Nephron progenitor cell (in vitro differentiated cells): ENCODE data around the gene IRX4.

ENCODE experiments used
- DNase-seq: peaks from one replicate; pipeline ENCODE4 v3.0.0; 2021
- H3K27ac Mint-ChIP-seq: 2 replicates; pipeline ENCODE4 v1.8.0; 2021; ENCODE audit warnings: mild to moderate bottlenecking, moderate library complexity, mixed read lengths
- H3K27me3 Mint-ChIP-seq: 2 replicates; pipeline ENCODE4 v1.8.0; 2021; ENCODE audit warnings: mild to moderate bottlenecking, low read depth, mixed read lengths; ENCODE audit not compliant: poor library complexity
- H3K36me3 Mint-ChIP-seq: 2 replicates; pipeline ENCODE4 v1.8.0; 2021; ENCODE audit warnings: low read depth, mixed read lengths
- H3K4me1 Mint-ChIP-seq: 2 replicates; pipeline ENCODE4 v1.8.0; 2021; ENCODE audit warnings: mixed read lengths
- H3K4me3 Mint-ChIP-seq: 2 replicates; pipeline ENCODE4 v1.8.0; 2021; ENCODE audit warnings: mild to moderate bottlenecking, moderate library complexity, mixed read lengths
- H3K9me3 Mint-ChIP-seq: 2 replicates; pipeline ENCODE4 v1.8.0; 2021; ENCODE audit warnings: mild to moderate bottlenecking, moderate library complexity, mixed read lengths
- CTCF ChIP-seq: fragments of 200-600 bp; sonication (generic); IDR thresholded peaks from 2 replicates; pipeline ENCODE4 v1.5.0; 2021; ENCODE audit warnings: antibody characterized with exemption

IRX4 gene

GRCh38 chr5:1857256-1857600 lies 25.5 kb downstream of the IRX4 start:
- TF ChIP-seq CTCF, result no peak
- Mint-ChIP-seq H3K27ac (no peak overlapping the region), H3K4me3 (no peak overlapping the region), H3K9me3 (no peaks in the 10 kb centered on the region), H3K4me1 (peaks cover 22% of the 10 kb centered on the region), H3K36me3 (no peaks in the 10 kb centered on the region), H3K27me3 (peaks cover 31% of the 10 kb centered on the region)
- no peak for DNase-seq

DNA sequence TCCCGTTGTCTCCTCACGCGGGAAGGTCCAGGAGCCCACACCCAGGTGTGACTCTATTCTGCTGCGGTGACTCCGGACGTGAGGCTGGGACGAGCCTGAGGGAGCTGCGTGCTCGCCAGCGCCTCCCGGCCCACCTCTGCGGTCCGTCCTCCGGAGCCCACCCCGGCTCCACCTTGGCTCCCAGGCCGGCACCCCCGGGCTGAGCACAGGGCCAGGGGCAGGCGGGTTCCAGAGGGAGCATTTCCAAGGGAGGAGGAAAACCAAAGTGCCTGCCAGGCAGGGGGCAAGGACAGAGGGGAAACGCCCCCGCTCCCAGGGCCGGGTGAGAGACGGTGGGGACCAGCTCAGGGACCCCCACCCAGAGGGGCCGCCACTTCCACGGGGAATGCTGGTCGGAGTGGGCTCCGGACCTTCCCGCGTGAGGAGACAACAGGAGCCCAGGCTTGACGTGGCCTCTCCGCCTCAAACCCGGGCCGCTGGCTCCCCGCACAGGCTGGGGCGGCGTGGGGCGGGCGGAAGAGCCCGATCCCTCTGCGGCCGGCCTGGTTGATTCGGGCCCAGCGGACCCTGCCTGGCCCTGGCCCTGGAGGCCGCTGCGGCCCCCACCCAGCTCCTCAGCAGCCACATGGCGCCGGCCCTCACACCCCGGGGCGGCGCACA lies 26.0 kb downstream of the IRX4 start:
- H3K27ac Mint-ChIP-seq, result no peak overlapping the region
- H3K27me3 Mint-ChIP-seq, result peaks cover 36% of the 10 kb centered on the region
- TF ChIP-seq CTCF, result no peak
- DNase-seq, result no peak
- no peaks in the 10 kb centered on the region for H3K9me3 Mint-ChIP-seq
- no peak overlapping the region for H3K4me3 Mint-ChIP-seq
- peaks cover 25% of the 10 kb centered on the region for H3K4me1 Mint-ChIP-seq
- H3K36me3 Mint-ChIP-seq, result no peaks in the 10 kb centered on the region

DNA sequence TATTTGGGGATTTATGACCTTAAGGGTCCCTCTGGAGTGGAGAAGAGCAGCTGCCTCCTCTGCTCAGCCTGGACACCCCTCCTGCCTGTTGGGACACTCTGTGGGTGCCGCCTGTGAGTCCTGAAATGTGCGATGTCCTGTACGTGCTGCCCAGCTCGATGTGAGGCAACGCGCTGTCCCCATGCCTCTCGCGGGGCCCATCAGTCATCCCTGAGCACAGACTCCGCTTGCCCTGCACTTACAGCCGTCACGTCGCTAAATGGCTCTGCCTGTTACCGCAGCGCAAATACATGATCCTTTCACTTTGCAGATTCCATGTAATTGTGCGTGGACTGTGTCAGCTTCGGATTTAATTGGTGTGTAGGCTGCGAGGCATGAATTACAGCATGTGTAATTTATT lies 27.1 kb downstream of the IRX4 start:
- Mint-ChIP-seq H3K4me3 (peak overlapping the region; percentile 15), H3K4me1 (peaks cover 37% of the 10 kb centered on the region), H3K27me3 (peaks cover 47% of the 10 kb centered on the region), H3K27ac (no peak overlapping the region), H3K36me3 (no peaks in the 10 kb centered on the region), H3K9me3 (no peaks in the 10 kb centered on the region)
- no peak for TF ChIP-seq CTCF
- peak; percentile 50 for DNase-seq

GRCh38 chr5:1855075-1855474 lies 27.6 kb downstream of the IRX4 start:
- Mint-ChIP-seq H3K4me3 (no peak overlapping the region), H3K4me1 (peaks cover 39% of the 10 kb centered on the region), H3K27me3 (peaks cover 53% of the 10 kb centered on the region), H3K27ac (no peak overlapping the region), H3K9me3 (no peaks in the 10 kb centered on the region), H3K36me3 (no peaks in the 10 kb centered on the region)
- DNase-seq, result no peak
- no peak for TF ChIP-seq CTCF

- Mint-ChIP-seq H3K4me3 (no peak overlapping the region), H3K4me1 (peaks cover 45% of the 10 kb centered on the region), H3K27ac (no peak overlapping the region), H3K9me3 (no peaks in the 10 kb centered on the region), H3K27me3 (peaks cover 62% of the 10 kb centered on the region), H3K36me3 (no peaks in the 10 kb centered on the region)
- DNase-seq, result no peak
- no peak for TF ChIP-seq CTCF
These were observed 29.2 kb downstream of the IRX4 start for GRCh38 chr5:1853531-1853930.

- Mint-ChIP-seq H3K27ac (no peak overlapping the region), H3K4me3 (no peak overlapping the region), H3K27me3 (peaks cover 73% of the 10 kb centered on the region), H3K4me1 (peaks cover 46% of the 10 kb centered on the region), H3K9me3 (no peaks in the 10 kb centered on the region), H3K36me3 (no peaks in the 10 kb centered on the region)
- no peak for TF ChIP-seq CTCF
- DNase-seq, result no peak
These were observed 30.3 kb downstream of the IRX4 start for GRCh38 chr5:1852324-1852947.
